H9 (cell line): ENCODE results near the gene PTPRN2. TPM values are rescaled to one million over a fixed set of nuclear protein-coding genes. Genes with fewer than 3 reads are reported as not detected.

Experiments used
- DNase-seq: peaks from one replicate; pipeline ENCODE4 v3.0.0-alpha.2; 2017
- H2AFZ ChIP-seq: one replicate; pipeline ENCODE4 v1.6.1; 2013; ENCODE audit warnings: mild to moderate bottlenecking, low read length, control low read depth, moderate library complexity
- H2AK5ac ChIP-seq: 2 replicates; pipeline ENCODE4 v1.6.1; 2013; ENCODE audit warnings: low read length, control low read depth, mixed read lengths; ENCODE audit not compliant: insufficient read length
- H2BK120ac ChIP-seq: one replicate; pipeline ENCODE4 v1.6.1; 2013; ENCODE audit warnings: low read depth, mild to moderate bottlenecking, low read length, control low read depth, inconsistent platforms; ENCODE audit not compliant: poor library complexity, severe bottlenecking
- H2BK12ac ChIP-seq: 2 replicates; pipeline ENCODE4 v1.6.1; 2013; ENCODE audit warnings: low read length, control low read depth, mixed read lengths, low read depth; ENCODE audit not compliant: insufficient read length
- H2BK15ac ChIP-seq: 2 replicates; pipeline ENCODE4 v1.6.1; 2013; ENCODE audit warnings: low read depth, low read length, control low read depth
- H2BK20ac ChIP-seq: one replicate; pipeline ENCODE4 v1.6.1; 2013; ENCODE audit warnings: low read depth, mild to moderate bottlenecking, low read length, control low read depth, inconsistent platforms; ENCODE audit not compliant: poor library complexity, severe bottlenecking
- H2BK5ac ChIP-seq: 2 replicates; pipeline ENCODE4 v1.6.1; 2013; ENCODE audit warnings: low read length, control low read depth, mixed read lengths; ENCODE audit not compliant: insufficient read length
- H3K14ac ChIP-seq: 2 replicates; pipeline ENCODE4 v1.6.1; 2013; ENCODE audit warnings: low read length, control low read depth; ENCODE audit not compliant: insufficient read depth
- H3K18ac ChIP-seq: 2 replicates; pipeline ENCODE4 v1.6.1; 2013; ENCODE audit warnings: low read depth, mild to moderate bottlenecking, mixed read lengths, low read length, control low read depth; ENCODE audit not compliant: insufficient read length
- H3K23ac ChIP-seq: 2 replicates; pipeline ENCODE4 v1.6.1; 2013; ENCODE audit warnings: low read length, control low read depth, mixed read lengths, low read depth; ENCODE audit not compliant: insufficient read length
- H3K23me2 ChIP-seq: 2 replicates; pipeline ENCODE4 v1.6.1; 2013; ENCODE audit warnings: low read depth, mild to moderate bottlenecking, mixed read lengths, low read length, control low read depth; ENCODE audit not compliant: insufficient read length, poor library complexity, severe bottlenecking
- H3K27ac ChIP-seq: 2 replicates; pipeline ENCODE4 v1.5.1; 2013; ENCODE audit warnings: low read length, control low read depth, mixed read lengths, low read depth; ENCODE audit not compliant: insufficient read length
- H3K27me3 ChIP-seq: 2 replicates; pipeline ENCODE4 v1.6.1; 2013; ENCODE audit warnings: low read length, control low read depth, inconsistent platforms; ENCODE audit not compliant: insufficient read depth
- H3K4ac ChIP-seq: 2 replicates; pipeline ENCODE4 v1.6.1; 2013; ENCODE audit warnings: low read depth, mild to moderate bottlenecking, control low read depth, inconsistent platforms, low read length, moderate library complexity
- H3K4me1 ChIP-seq: 2 replicates; pipeline ENCODE4 v1.6.1; 2013; ENCODE audit warnings: low read length, control low read depth, inconsistent platforms; ENCODE audit not compliant: insufficient read depth
- H3K4me2 ChIP-seq: 2 replicates; pipeline ENCODE4 v1.6.1; 2013; ENCODE audit warnings: low read length, control low read depth, mixed read lengths; ENCODE audit not compliant: insufficient read length, insufficient read depth
- H3K56ac ChIP-seq: 2 replicates; pipeline ENCODE4 v1.6.1; 2013; ENCODE audit warnings: low read depth, mild to moderate bottlenecking, mixed read lengths, low read length, control low read depth; ENCODE audit not compliant: insufficient read length
- H3K79me1 ChIP-seq: 2 replicates; pipeline ENCODE4 v1.6.1; 2013; ENCODE audit warnings: low read depth, mild to moderate bottlenecking, moderate library complexity, low read length, control low read depth, inconsistent platforms; ENCODE audit not compliant: insufficient read depth, poor library complexity, severe bottlenecking
- H3K79me2 ChIP-seq: 2 replicates; pipeline ENCODE4 v1.6.1; 2013; ENCODE audit warnings: low read length, control low read depth, inconsistent platforms; ENCODE audit not compliant: insufficient read depth
- H3K9ac ChIP-seq: 2 replicates; pipeline ENCODE4 v1.6.1; 2013; ENCODE audit warnings: low read length, control low read depth, mixed read lengths; ENCODE audit not compliant: insufficient read length; ENCODE audit errors: extremely low read depth
- H3K9me3 ChIP-seq: one replicate; pipeline ENCODE4 v1.6.1; 2013; ENCODE audit warnings: low read depth, low read length, inconsistent platforms; ENCODE audit not compliant: control insufficient read depth
- H3T11ph ChIP-seq: one replicate; pipeline ENCODE4 v1.6.1; 2013; ENCODE audit warnings: mild to moderate bottlenecking, low read length, control low read depth, inconsistent platforms
- H4K20me1 ChIP-seq: one replicate; pipeline ENCODE4 v1.6.1; 2013; ENCODE audit not compliant: control insufficient read depth, insufficient read length, insufficient read depth
- H4K5ac ChIP-seq: 2 replicates; pipeline ENCODE4 v1.6.1; 2013; ENCODE audit warnings: low read depth, mild to moderate bottlenecking, mixed read lengths, low read length, control low read depth; ENCODE audit not compliant: insufficient read length
- H4K8ac ChIP-seq: replicated peaks from 2 replicates; pipeline ENCODE4 v1.6.1; 2013; ENCODE audit warnings: low read length, control low read depth, mixed read lengths, low read depth; ENCODE audit not compliant: insufficient read length
- H4K91ac ChIP-seq: 2 replicates; pipeline ENCODE4 v1.6.1; 2013; ENCODE audit warnings: low read depth, mild to moderate bottlenecking, moderate library complexity, mixed read lengths, low read length, control low read depth; ENCODE audit not compliant: insufficient read length
- H3K27ac Mint-ChIP-seq, 3 experiments: 2 replicates in 2 of 3; 3 replicates in 1 of 3; pipeline ENCODE4 v1.8.0; 2020 to 2021; ENCODE audit warnings: mixed read lengths in 3 of 3, mild to moderate bottlenecking in 1 of 3, moderate library complexity in 1 of 3
- H3K27me3 Mint-ChIP-seq: 2 replicates; pipeline ENCODE4 v1.8.0; 2021; ENCODE audit warnings: low read depth, mild to moderate bottlenecking, moderate library complexity, mixed read lengths
- H3K36me3 Mint-ChIP-seq, 3 experiments: 2 replicates in 2 of 3; 3 replicates in 1 of 3; pipeline ENCODE4 v1.8.0; 2020 to 2021; ENCODE audit warnings: low read depth in 3 of 3, mixed read lengths in 3 of 3; ENCODE audit not compliant: insufficient read depth in 1 of 3
- H3K4me1 Mint-ChIP-seq, 2 experiments: 2 replicates each; pipeline ENCODE4 v1.8.0; 2020; ENCODE audit warnings: mixed read lengths in 2 of 2
- H3K4me3 Mint-ChIP-seq, 2 experiments: 2 replicates in 1 of 2; 3 replicates in 1 of 2; pipeline ENCODE4 v1.8.0; 2020 to 2021; ENCODE audit warnings: mild to moderate bottlenecking in 2 of 2, mixed read lengths in 2 of 2, moderate library complexity in 1 of 2
- H3K9me3 Mint-ChIP-seq, 2 experiments: 2 replicates in 1 of 2; 3 replicates in 1 of 2; pipeline ENCODE4 v1.8.0; 2020; ENCODE audit warnings: mild to moderate bottlenecking in 2 of 2, mixed read lengths in 2 of 2, moderate library complexity in 1 of 2
- CTCF ChIP-seq: fragments of 200-600 bp; sonication (generic); conservative IDR thresholded peaks from 3 replicates; pipeline ENCODE4 v1.8.0; 2021; ENCODE audit warnings: antibody characterized with exemption, mild to moderate bottlenecking
- WGBS: extraction: QIAGEN DNeasy Blood & Tissue Kit; methylation state at CpG from one replicate; pipeline ENCODE4 v1.1.7; 2013; ENCODE audit warnings: missing lambda C conversion rate, low lambda C conversion rate, mixed read lengths; ENCODE audit not compliant: insufficient read length; ENCODE audit errors: extremely low coverage; 5-methylcytosine and 5-hydroxymethylcytosine counted together
- total RNA-seq: library from RNA; stranded (reverse); gene quantifications from 2 replicates; pipeline ENCODE4 v1.2.1, GENCODE V29; 2021

Gene PTPRN2
- total RNA-seq, 1 experiment from 2014 or later = 5.2 TPM

GRCh38 chr7:157901166-157901565 is 686.5 kb downstream of the PTPRN2 start:
- H2BK120ac ChIP-seq = no peak overlapping the region
- no peak overlapping the region for H3K9ac ChIP-seq
- H3K23ac ChIP-seq = no peak overlapping the region
- Mint-ChIP-seq H3K4me1 (peaks cover 39 to 41% of the 10 kb centered on the region in 2 experiments), H3K9me3 (0 out of 5 replicates have a peak, but pooled peaks cover 0 to 2% of the 10 kb centered on the region in 2 experiments), H3K27me3 (peaks cover 15% of the 10 kb centered on the region), H3K4me3 (no peak overlapping the region), H3K36me3 (peaks cover 0 to 3% (median 0%) of the 10 kb centered on the region in 3 experiments; a peak in 1 of 7 replicates), H3K27ac (no peak overlapping the region; a peak in 2 of 7 replicates)
- H3K27me3 ChIP-seq = no peaks in the 10 kb centered on the region
- H4K8ac ChIP-seq = no peak overlapping the region
- H3K23me2 ChIP-seq = no peaks in the 10 kb centered on the region
- H3K9me3 ChIP-seq = no peaks in the 10 kb centered on the region
- H2BK12ac ChIP-seq = no peak overlapping the region
- no peak overlapping the region for H3K18ac ChIP-seq
- no peak overlapping the region for H2BK15ac ChIP-seq
- H4K20me1 ChIP-seq = no peaks in the 10 kb centered on the region
- no peak overlapping the region for H3K4ac ChIP-seq
- H3K4me1 ChIP-seq = peaks cover 7% of the 10 kb centered on the region; the same call in 1 of the 2 replicates
- H3K79me2 ChIP-seq = no peaks in the 10 kb centered on the region
- WGBS = no CpG with 5 or more reads among the region's 14 CpGs
- no peak overlapping the region for H4K91ac ChIP-seq
- H2AFZ ChIP-seq = no peak overlapping the region
- H2BK5ac ChIP-seq = no peak overlapping the region
- H3T11ph ChIP-seq = no peak overlapping the region
- no peak overlapping the region for H2AK5ac ChIP-seq
- no peak overlapping the region for H2BK20ac ChIP-seq
- no peak for TF ChIP-seq CTCF
- H3K27ac ChIP-seq = no peak overlapping the region
- H3K14ac ChIP-seq = no peak overlapping the region
- no peak overlapping the region for H4K5ac ChIP-seq
- H3K56ac ChIP-seq = no peak overlapping the region
- no peak overlapping the region for H3K4me2 ChIP-seq
- no peaks in the 10 kb centered on the region for H3K79me1 ChIP-seq
- no peak for DNase-seq
